ENCODE results near the gene THSD7B.

GRCh38 chr2:137706786-137707613 is 941.7 kb downstream of the THSD7B start:
- no peak for TF ChIP-seq CTCF (IDR thresholded peaks at IDR 0.05)
- TF ChIP-seq EP300 (IDR thresholded peaks at IDR 0.05): no peak
- no peak for TF ChIP-seq POLR2A (IDR thresholded peaks at IDR 0.05)
